ENCODE data around the gene PTPRN. TPM values are rescaled to one million over a fixed set of nuclear protein-coding genes. Genes with fewer than 3 reads are reported as not detected.

Gene PTPRN
- total and polyA plus RNA-seq, 11 donors = 0.12 to 0.93 (median 0.39) TPM; not detected in 7

GRCh38 chr2:219245148-219245898, 63.9 kb downstream of the PTPRN start, which contains the start of the genes GLB1L and STK16:
Gene GLB1L, minus strand, starts transcription at chr2:219245444. Its CDS starts 1,871 bp downstream, at chr2:219243573.
Gene STK16, plus strand, starts transcription at chr2:219245479. Its CDS starts 521 bp downstream, at chr2:219246000.
- Histone ChIP-seq H3K9me3 (no peaks in the 10 kb centered on the region), H3K27me3 (no peaks in the 10 kb centered on the region), H3K27ac (peak within 1 kb of the TSS; percentile 77 to 98 (median 93)), H3K4me1 (peaks cover 6 to 54% (median 33%) of the 10 kb centered on the region in 12 donors), H3K4me3 (peak within 1 kb of the TSS; percentile 67 to 95 (median 84)), H3K36me3 (peaks cover 0 to 30% (median 20%) of the 10 kb centered on the region in 9 donors)
- intact Hi-C loops (cut with DNase I) = loop anchor here in 4 of 10 donors (1.0 to 10.0 kb wide), 4 partner anchors 16 to 49 kb away; partner anchors contain the start of genes ANKZF1 (in 1 of the 4), ATG9A (in 1 of the 4) and DNAJB2 (in 1 of the 4)
- DNase-seq (peak; percentile 94 to 97 (median 95)), ATAC-seq (peak; percentile 85 to 95 (median 95))
- 0 to 1% (median 0%) methylated on average over 23 to 46 of the region's 46 CpGs for WGBS, 4 donors
- TF ChIP-seq, protein P1, sequence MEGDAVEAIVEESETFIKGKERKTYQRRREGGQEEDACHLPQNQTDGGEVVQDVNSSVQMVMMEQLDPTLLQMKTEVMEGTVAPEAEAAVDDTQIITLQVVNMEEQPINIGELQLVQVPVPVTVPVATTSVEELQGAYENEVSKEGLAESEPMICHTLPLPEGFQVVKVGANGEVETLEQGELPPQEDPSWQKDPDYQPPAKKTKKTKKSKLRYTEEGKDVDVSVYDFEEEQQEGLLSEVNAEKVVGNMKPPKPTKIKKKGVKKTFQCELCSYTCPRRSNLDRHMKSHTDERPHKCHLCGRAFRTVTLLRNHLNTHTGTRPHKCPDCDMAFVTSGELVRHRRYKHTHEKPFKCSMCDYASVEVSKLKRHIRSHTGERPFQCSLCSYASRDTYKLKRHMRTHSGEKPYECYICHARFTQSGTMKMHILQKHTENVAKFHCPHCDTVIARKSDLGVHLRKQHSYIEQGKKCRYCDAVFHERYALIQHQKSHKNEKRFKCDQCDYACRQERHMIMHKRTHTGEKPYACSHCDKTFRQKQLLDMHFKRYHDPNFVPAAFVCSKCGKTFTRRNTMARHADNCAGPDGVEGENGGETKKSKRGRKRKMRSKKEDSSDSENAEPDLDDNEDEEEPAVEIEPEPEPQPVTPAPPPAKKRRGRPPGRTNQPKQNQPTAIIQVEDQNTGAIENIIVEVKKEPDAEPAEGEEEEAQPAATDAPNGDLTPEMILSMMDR (IDR thresholded peaks at IDR 0.05) = no peak
- peak in 1 of 2 donors; percentile 80 for TF ChIP-seq POLR2A (IDR thresholded peaks at IDR 0.05)

DNA sequence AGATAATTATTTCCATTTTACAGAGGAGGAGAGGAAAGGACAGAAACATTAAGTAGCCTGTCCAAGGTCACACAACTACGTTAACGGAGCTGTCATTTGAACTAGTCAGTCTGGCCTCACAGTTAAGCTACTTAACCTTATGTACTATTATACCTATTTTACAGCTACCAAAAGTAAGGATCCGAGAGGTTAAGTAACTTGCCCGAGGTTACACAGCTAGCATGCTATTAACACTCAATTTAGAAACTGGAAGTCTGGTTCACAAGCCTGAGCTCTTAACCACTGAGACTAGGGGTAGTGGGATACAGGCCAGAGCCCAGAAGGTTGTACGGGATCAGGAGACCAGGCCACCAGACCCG, 64.4 kb downstream of the PTPRN start:
- TF ChIP-seq, protein P1 (IDR thresholded peaks at IDR 0.05) = no peak
- no peak for TF ChIP-seq POLR2A (IDR thresholded peaks at IDR 0.05)
- Histone ChIP-seq H3K4me3 (peak overlapping the region; percentile 67 to 95 (median 84)), H3K4me1 (peaks cover 5 to 49% (median 27%) of the 10 kb centered on the region in 12 donors), H3K27me3 (no peaks in the 10 kb centered on the region), H3K9me3 (no peaks in the 10 kb centered on the region), H3K27ac (peak overlapping the region; percentile 77 to 98 (median 93)), H3K36me3 (peaks cover 0 to 26% (median 17%) of the 10 kb centered on the region in 9 donors)
- ATAC-seq (no peak), DNase-seq (no peak)
- 31 to 46% (median 43%) methylated on average over 6 of the region's 6 CpGs for WGBS, 4 donors
- intact Hi-C loops (cut with DNase I) = loop anchor here in 4 of 10 donors (1.0 to 10.0 kb wide), 4 partner anchors 15 to 50 kb away; partner anchors contain the start of genes ANKZF1 (in 1 of the 4), ATG9A (in 1 of the 4) and DNAJB2 (in 1 of the 4)

GRCh38 chr2:219243291-219243761, 65.9 kb downstream of the PTPRN start:
- peak overlapping the region in 1 of 12 donors; percentile 4 for H3K27ac ChIP-seq
- no peak for ATAC-seq
- H3K9me3 ChIP-seq = no peaks in the 10 kb centered on the region
- H3K36me3 ChIP-seq = peaks cover 0 to 30% (median 21%) of the 10 kb centered on the region in 9 donors
- peaks cover 0 to 34% (median 15%) of the 10 kb centered on the region in 12 donors for H3K4me1 ChIP-seq
- H3K4me3 ChIP-seq = peak overlapping the region in 6 of 12 donors; percentile 12 to 49 (median 30)
- no peak for TF ChIP-seq POLR2A (IDR thresholded peaks at IDR 0.05)
- WGBS, 4 donors = 38 to 48% (median 46%) methylated on average over 28 of the region's 28 CpGs
- peak in 2 of 5 donors; percentile 40 to 43 for DNase-seq
- intact Hi-C loops (cut with DNase I) = loop anchor here in 1 of 10 donors (10.0 kb wide), 1 partner anchor 51 kb away; no protein-coding TSS in a partner anchor
- H3K27me3 ChIP-seq = no peaks in the 10 kb centered on the region

MicroRNAs within 50 kb of the gene (microRNA counts, 767-probe panel; counts per million panel counts)
- 1,023 to 1,986 counts per million in 2 donors for microRNA hsa-miR-153

Small RNA genes within 50 kb of the gene (microRNA-seq; reads per million reads assigned to microRNA genes)
- 0 to 0.77 (median 0) reads per million in 4 donors for gene MIR153-1

Other genes starting within 250 kb of the PTPRN start
- not detected for gene IHH, start 248.5 kb downstream of the PTPRN start, total RNA-seq
- gene IHH, start 248.5 kb downstream of the PTPRN start, polyA plus RNA-seq = not detected
- 10 to 100 TPM in 1 of 9 donors, 1 to 10 TPM in 8; 4.6 to 13.2 (median 8.0) TPM for gene NHEJ1, start 148.6 kb downstream of the PTPRN start, total RNA-seq
- gene NHEJ1, start 148.6 kb downstream of the PTPRN start, polyA plus RNA-seq = 10 to 100 TPM in 1 of 2 donors, 1 to 10 TPM in 1; 3.7 to 17.0 TPM
- gene SLC23A3, start 139.4 kb downstream of the PTPRN start, total RNA-seq = under 1 TPM in 8 of 9 donors, not detected in 1; 0.12 to 0.92 (median 0.44) TPM
- under 1 TPM; 0.17 to 0.84 TPM for gene SLC23A3, start 139.4 kb downstream of the PTPRN start, polyA plus RNA-seq
- 10 to 100 TPM; 40.1 to 81.8 (median 57.2) TPM for gene CNPPD1, start 132.5 kb downstream of the PTPRN start, total RNA-seq
- 100 to 1,000 TPM in 1 of 2 donors, 10 to 100 TPM in 1; 37.3 to 118 TPM for gene CNPPD1, start 132.5 kb downstream of the PTPRN start, polyA plus RNA-seq
- gene RETREG2, start 131.1 kb downstream of the PTPRN start, total RNA-seq = 10 to 100 TPM; 28.3 to 55.8 (median 38.2) TPM
- 10 to 100 TPM; 13.4 to 56.0 TPM for gene RETREG2, start 131.1 kb downstream of the PTPRN start, polyA plus RNA-seq
- gene ZFAND2B, start 102.6 kb downstream of the PTPRN start, total RNA-seq = 10 to 100 TPM; 13.9 to 32.3 (median 23.5) TPM
- 10 to 100 TPM; 17.6 to 35.7 TPM for gene ZFAND2B, start 102.6 kb downstream of the PTPRN start, polyA plus RNA-seq
- 10 to 100 TPM; 12.1 to 28.1 (median 17.9) TPM for gene ABCB6, start 90.4 kb downstream of the PTPRN start, total RNA-seq
- 10 to 100 TPM; 25.3 to 30.4 TPM for gene ABCB6, start 90.4 kb downstream of the PTPRN start, polyA plus RNA-seq
- 100 to 1,000 TPM in 3 of 9 donors, 10 to 100 TPM in 6; 62.8 to 147 (median 83.5) TPM for gene ATG9A, start 79.8 kb downstream of the PTPRN start, total RNA-seq
- gene ATG9A, start 79.8 kb downstream of the PTPRN start, polyA plus RNA-seq = 100 to 1,000 TPM in 1 of 2 donors, 10 to 100 TPM in 1; 28.3 to 133 TPM
- gene ANKZF1, start 79.6 kb downstream of the PTPRN start, total RNA-seq = 10 to 100 TPM; 14.0 to 36.8 (median 28.0) TPM
- 10 to 100 TPM; 15.2 to 22.5 TPM for gene ANKZF1, start 79.6 kb downstream of the PTPRN start, polyA plus RNA-seq
- 1 to 10 TPM; 1.6 to 7.9 (median 2.5) TPM for gene GLB1L, start 64.0 kb downstream of the PTPRN start, total RNA-seq
- 1 to 10 TPM; 1.3 to 1.8 TPM for gene GLB1L, start 64.0 kb downstream of the PTPRN start, polyA plus RNA-seq
- gene STK16, start 63.9 kb downstream of the PTPRN start, total RNA-seq = 10 to 100 TPM; 13.8 to 26.9 (median 19.1) TPM
- gene STK16, start 63.9 kb downstream of the PTPRN start, polyA plus RNA-seq = 10 to 100 TPM; 13.8 to 31.6 TPM
- gene TUBA4B, start 56.2 kb downstream of the PTPRN start, total RNA-seq = not detected
- gene TUBA4B, start 56.2 kb downstream of the PTPRN start, polyA plus RNA-seq = not detected
- 100 to 1,000 TPM; 137 to 381 (median 193) TPM for gene TUBA4A, start 55.5 kb downstream of the PTPRN start, total RNA-seq
- gene TUBA4A, start 55.5 kb downstream of the PTPRN start, polyA plus RNA-seq = 100 to 1,000 TPM; 189 to 362 TPM
- 10 to 100 TPM; 61.3 to 95.4 (median 74.9) TPM for gene DNAJB2, start 30.0 kb downstream of the PTPRN start, total RNA-seq
- 100 to 1,000 TPM in 1 of 2 donors, 10 to 100 TPM in 1; 66.5 to 181 TPM for gene DNAJB2, start 30.0 kb downstream of the PTPRN start, polyA plus RNA-seq
- not detected for gene RESP18, start 23.3 kb upstream of the PTPRN start, total RNA-seq
- gene RESP18, start 23.3 kb upstream of the PTPRN start, polyA plus RNA-seq = not detected
- gene DNPEP, start 78.5 kb upstream of the PTPRN start, total RNA-seq = 100 to 1,000 TPM in 1 of 9 donors, 10 to 100 TPM in 8; 61.8 to 101 (median 73.4) TPM
- gene DNPEP, start 78.5 kb upstream of the PTPRN start, polyA plus RNA-seq = 10 to 100 TPM; 61.3 to 69.6 TPM
- gene DES, start 109.0 kb upstream of the PTPRN start, total RNA-seq = over 10,000 TPM in 8 of 9 donors, 1,000 to 10,000 TPM in 1; 9,618 to 28,674 (median 17,979) TPM
- gene DES, start 109.0 kb upstream of the PTPRN start, polyA plus RNA-seq = over 10,000 TPM; 15,024 to 19,385 TPM
- 100 to 1,000 TPM in 6 of 9 donors, 10 to 100 TPM in 3; 93.6 to 150 (median 114) TPM for gene SPEG, start 125.4 kb upstream of the PTPRN start, total RNA-seq
- gene SPEG, start 125.4 kb upstream of the PTPRN start, polyA plus RNA-seq = 10 to 100 TPM; 64.8 to 92.2 TPM
- gene GMPPA, start 189.5 kb upstream of the PTPRN start, total RNA-seq = 10 to 100 TPM; 15.8 to 31.6 (median 20.1) TPM
- 10 to 100 TPM; 18.2 to 35.5 TPM for gene GMPPA, start 189.5 kb upstream of the PTPRN start, polyA plus RNA-seq
- gene ASIC4, start 205.1 kb upstream of the PTPRN start, total RNA-seq = under 1 TPM in 1 of 9 donors, not detected in 8; 0.10 TPM
- under 1 TPM; 0.03 to 0.08 TPM for gene ASIC4, start 205.1 kb upstream of the PTPRN start, polyA plus RNA-seq
- gene CHPF, start 234.4 kb upstream of the PTPRN start, total RNA-seq = 100 to 1,000 TPM in 6 of 9 donors, 10 to 100 TPM in 3; 77.9 to 196 (median 138) TPM
- 100 to 1,000 TPM in 1 of 2 donors, 10 to 100 TPM in 1; 74.1 to 209 TPM for gene CHPF, start 234.4 kb upstream of the PTPRN start, polyA plus RNA-seq
- gene TMEM198, start 234.6 kb upstream of the PTPRN start, total RNA-seq = 1 to 10 TPM in 8 of 9 donors, under 1 TPM in 1; 0.65 to 4.7 (median 2.3) TPM
- 10 to 100 TPM in 1 of 2 donors, 1 to 10 TPM in 1; 2.2 to 10.2 TPM for gene TMEM198, start 234.6 kb upstream of the PTPRN start, polyA plus RNA-seq